ENCODE results near the gene SLC6A9. TPM values are rescaled to one million over a fixed set of nuclear protein-coding genes. Genes with fewer than 3 reads are reported as not detected.

The SLC6A9 gene
- polyA plus RNA-seq, 3 donors = 5.4 to 6.3 (median 6.1) TPM

GRCh38 chr1:43990271-43991199, 40.7 kb downstream of the SLC6A9 start:
- no peak for DNase-seq (ENCODE audit: low read depth in 3 of 3, low spot score in 2 of 3)

- no peak for DNase-seq (ENCODE audit: low read depth in 3 of 3, low spot score in 2 of 3)
These were observed 43.9 kb downstream of the SLC6A9 start for GRCh38 chr1:43987159-43987902.

DNA sequence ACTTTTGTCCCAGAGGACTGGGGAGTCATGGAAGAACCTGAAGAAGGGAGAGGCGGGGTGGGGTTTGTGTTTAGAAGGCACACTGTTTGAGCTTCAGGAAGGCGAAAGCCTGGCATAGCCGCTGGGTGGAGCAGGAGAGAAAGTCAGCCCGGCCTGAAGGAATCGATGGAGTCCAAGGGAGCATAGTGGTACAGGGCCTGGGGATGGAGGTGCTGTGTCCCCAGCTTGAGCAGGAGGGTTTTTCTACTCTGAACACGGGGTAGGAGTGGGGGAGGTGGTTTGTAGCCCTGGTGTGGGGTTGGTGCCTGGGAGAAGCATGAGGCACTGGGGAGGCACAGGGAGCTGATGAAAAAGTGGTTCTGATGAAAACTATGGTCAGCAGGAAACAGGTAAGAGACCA, 44.5 kb downstream of the SLC6A9 start:
- no peak for DNase-seq (ENCODE audit: low read depth in 3 of 3, low spot score in 2 of 3)

- DNase-seq (ENCODE audit: low read depth in 3 of 3, low spot score in 2 of 3) = no peak
These were observed 45.2 kb downstream of the SLC6A9 start for GRCh38 chr1:43985984-43986595.

DNA sequence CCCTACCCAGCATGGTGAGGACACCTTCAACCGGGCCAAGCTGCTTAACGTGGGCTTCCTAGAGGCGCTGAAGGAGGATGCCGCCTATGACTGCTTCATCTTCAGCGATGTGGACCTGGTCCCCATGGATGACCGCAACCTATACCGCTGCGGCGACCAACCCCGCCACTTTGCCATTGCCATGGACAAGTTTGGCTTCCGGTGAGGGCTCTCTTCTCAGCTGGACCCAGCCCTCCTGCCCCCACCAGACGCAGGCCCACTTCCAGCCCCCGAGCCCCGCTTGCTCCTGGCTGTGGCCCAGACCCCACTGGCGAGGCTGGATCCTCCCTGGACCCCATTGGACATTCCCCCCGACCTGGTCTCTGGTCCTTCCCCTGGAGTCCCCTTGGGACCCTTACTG, 46.4 kb downstream of the SLC6A9 start:
- no peak for DNase-seq (ENCODE audit: low read depth in 3 of 3, low spot score in 2 of 3)

DNA sequence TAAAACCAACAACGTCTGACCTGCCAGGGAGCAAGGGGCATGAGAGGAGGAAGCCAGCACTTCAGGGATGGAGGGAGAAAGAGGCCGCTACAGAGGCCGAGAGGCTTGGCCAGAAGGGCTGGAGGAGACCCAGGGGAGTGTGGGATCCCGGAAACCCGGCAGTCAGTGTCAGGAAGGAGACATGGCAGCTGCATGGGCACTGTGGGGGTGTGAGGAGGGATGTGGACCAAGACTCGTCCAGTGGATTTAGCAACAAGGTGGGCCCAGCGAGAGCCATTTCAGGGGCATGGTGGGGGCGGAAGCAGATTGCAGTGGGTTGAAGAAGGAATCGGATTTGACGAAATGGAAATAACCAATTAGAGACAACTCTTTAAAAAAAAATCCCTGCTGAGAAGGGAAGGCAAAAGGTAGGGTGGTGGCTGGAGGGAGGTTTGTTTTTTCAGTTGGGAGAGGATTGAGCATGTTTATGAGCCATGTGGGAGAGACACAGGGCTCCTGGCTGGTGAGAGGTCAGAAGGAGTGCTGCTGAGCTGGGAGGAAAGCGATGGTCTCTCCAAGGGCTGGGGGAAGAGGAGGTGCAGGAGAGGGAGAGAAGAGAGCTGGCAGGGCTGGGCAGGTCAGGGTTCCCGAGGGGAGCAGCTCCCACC, 47.9 kb downstream of the SLC6A9 start:
- DNase-seq (ENCODE audit: low read depth in 3 of 3, low spot score in 2 of 3) = no peak

- no peak for DNase-seq (ENCODE audit: low read depth in 3 of 3, low spot score in 2 of 3)
These were observed 48.5 kb downstream of the SLC6A9 start for GRCh38 chr1:43982808-43983207.

- no peak for DNase-seq (ENCODE audit: low read depth in 3 of 3, low spot score in 2 of 3)
These were observed 49.0 kb downstream of the SLC6A9 start for GRCh38 chr1:43982241-43982640.

GRCh38 chr1:43981636-43982035, 49.6 kb downstream of the SLC6A9 start:
- no peak for DNase-seq (ENCODE audit: low read depth in 3 of 3, low spot score in 2 of 3)

DNA sequence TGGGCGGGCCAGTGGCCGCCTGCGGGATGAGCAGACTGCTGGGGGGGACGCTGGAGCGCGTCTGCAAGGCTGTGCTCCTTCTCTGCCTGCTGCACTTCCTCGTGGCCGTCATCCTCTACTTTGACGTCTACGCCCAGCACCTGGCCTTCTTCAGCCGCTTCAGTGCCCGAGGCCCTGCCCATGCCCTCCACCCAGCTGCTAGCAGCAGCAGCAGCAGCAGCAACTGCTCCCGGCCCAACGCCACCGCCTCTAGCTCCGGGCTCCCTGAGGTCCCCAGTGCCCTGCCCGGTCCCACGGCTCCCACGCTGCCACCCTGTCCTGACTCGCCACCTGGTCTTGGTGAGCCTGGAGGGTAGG, 50.1 kb downstream of the SLC6A9 start:
- no peak for DNase-seq (ENCODE audit: low read depth in 3 of 3, low spot score in 2 of 3)

DNA sequence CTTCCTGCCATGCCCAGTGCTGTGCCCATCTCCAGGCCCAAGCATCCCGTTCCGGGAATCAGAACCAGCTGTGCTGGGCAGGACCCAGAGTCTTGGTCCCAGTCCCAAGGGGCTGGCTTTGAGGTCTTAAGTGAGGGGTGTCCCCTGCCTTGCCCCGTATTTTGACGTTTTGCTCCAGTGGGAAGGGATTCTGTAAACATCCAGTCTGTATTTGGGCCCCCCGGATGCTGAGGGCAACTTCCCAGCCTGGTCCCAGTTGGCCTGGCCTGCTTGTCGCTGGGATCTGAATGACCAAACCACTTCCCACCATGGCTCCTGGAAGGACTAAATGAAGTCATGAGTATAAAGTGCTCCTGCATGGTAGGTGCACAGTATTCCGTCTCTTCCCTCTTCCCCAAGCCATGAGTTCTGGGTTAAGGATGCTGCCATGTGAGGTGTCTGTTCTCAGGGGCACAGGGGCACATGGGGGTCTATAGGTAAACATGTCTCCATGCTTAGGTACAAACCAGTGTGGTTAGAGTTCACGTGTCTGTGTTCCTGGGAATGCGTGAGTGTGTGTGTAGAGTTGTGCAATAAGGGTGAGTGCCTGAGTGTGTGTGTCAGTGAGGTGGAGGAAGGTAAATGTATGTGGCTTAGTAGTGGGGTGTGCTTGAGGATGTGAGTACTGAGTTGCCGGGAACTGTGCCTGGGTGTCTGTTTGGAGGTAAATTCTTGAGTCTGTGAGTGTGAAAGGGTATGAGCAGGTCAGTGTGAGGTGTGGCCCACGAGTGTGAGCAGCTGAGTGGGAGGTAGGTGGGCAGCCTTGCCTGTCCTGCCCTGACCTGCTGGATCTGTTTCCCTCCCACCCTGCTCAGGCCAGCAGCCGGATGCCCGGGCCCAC, 50.8 kb downstream of the SLC6A9 start:
- DNase-seq (ENCODE audit: low read depth in 3 of 3, low spot score in 2 of 3) = no peak

- DNase-seq (ENCODE audit: low read depth in 3 of 3, low spot score in 2 of 3) = no peak
These were observed 51.6 kb downstream of the SLC6A9 start for GRCh38 chr1:43979528-43980254.

- no peak for DNase-seq (ENCODE audit: low read depth in 3 of 3, low spot score in 2 of 3)
These were observed 52.1 kb downstream of the SLC6A9 start for GRCh38 chr1:43979261-43979527.

- no peak for DNase-seq (ENCODE audit: low read depth in 3 of 3, low spot score in 2 of 3)
These were observed 52.6 kb downstream of the SLC6A9 start, which contains the start of gene B4GALT2 for GRCh38 chr1:43978551-43979260. Gene B4GALT2 (plus strand): TSS chr1:43979210. CDS start chr1:43981161, 1,951 bp downstream.

- no peak for DNase-seq (ENCODE audit: low read depth in 3 of 3, low spot score in 2 of 3)
These were observed 53.1 kb downstream of the SLC6A9 start for GRCh38 chr1:43978264-43978550.

DNA sequence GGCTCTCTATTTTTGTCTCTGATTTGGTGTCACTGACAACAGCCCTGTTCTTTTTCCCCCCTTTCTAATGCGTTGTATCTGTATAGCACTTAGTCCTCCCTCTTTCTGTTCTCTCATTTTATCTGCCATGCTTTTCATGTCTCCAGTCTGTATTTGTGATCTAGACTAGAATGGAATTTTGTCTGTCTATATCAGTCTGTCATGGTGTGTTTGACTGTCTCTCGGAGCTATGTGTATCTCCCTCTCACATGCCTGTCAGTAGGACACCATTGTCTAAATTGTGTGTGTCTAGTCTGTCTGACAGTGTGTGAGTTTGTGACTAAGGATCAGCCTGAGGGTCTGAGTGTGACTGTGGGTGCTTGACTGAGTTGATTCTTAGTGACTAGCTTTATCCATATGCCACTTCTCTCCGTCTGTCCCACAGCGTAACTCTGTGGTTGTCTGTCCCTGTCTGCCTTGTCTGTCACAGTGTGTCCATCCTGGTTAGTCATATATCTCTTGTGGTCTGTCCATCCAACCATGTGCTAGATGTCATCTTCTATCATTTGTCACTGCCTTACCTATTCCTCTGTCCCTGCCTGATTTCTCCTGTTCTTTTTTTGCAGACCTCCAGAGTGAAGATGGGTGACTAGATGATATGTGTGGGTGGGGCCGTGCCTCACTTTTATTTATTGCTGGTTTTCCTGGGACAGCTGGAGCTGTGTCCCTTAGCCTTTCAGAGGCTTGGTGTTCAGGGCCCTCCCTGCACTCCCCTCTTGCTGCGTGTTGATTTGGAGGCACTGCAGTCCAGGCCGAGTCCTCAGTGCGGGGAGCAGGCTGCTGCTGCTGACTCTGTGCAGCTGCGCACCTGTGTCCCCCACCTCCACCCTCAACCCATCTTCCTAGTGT, 53.6 kb downstream of the SLC6A9 start:
- no peak for DNase-seq (ENCODE audit: low read depth in 3 of 3, low spot score in 2 of 3)

DNA sequence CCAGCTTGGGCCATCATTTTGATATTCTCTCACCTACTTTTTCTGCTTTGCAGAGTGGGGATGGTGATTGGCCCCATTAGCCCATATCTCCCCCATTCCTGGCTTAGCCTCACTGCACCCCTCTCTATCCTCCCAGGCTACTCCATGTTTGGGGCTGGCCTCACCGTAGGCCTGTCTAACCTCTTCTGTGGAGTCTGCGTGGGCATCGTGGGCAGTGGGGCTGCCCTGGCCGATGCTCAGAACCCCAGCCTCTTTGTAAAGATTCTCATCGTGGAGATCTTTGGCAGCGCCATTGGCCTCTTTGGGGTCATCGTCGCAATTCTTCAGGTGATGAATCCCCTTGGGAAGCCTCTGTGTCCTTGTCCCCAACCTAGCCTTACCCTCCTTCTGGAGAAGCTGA, 54.4 kb downstream of the SLC6A9 start:
- DNase-seq (ENCODE audit: low read depth in 3 of 3, low spot score in 2 of 3) = no peak

DNA sequence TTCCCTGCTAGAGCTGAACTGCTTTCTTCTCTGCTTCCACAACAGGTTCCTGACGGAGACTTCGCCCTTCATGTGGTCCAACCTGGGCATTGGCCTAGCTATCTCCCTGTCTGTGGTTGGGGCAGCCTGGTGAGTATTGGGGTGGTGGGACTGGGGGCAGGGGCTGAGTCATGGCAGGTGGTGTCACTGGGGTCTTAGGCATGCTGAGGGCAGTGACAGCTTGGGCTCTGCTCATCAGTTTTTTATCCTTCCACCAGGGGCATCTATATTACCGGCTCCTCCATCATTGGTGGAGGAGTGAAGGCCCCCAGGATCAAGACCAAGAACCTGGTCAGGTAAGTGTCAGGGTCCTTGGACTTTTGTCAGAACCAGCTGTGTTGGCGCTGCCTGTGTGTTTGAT, 55.2 kb downstream of the SLC6A9 start:
- no peak for DNase-seq (ENCODE audit: low read depth in 3 of 3, low spot score in 2 of 3)
